Activated CD8-positive, alpha-beta memory T cell treated with anti-CD3 and anti-CD28 coated beads, Interleukin-2, amount 10 ng/mL, durations not matched to agents 7 days and 5 days (primary cell): ENCODE measurements around the gene ANKRD49. TPM values are rescaled to one million over a fixed set of nuclear protein-coding genes. Genes with fewer than 3 reads are reported as not detected.

Experiments
- ATAC-seq: fragments of 150-1000 bp; cut with Tn5 transposase; one replicate; pipeline ENCODE4 v1.10.0; 2021; ENCODE audit warnings: moderate library complexity
- CTCF ChIA-PET: fragments of 350-600 bp; sonication (Branson Sonifier 250); formaldehyde crosslinking; loops from one replicate; lab custom pipeline; 2021; ENCODE audit warnings: antibody characterized with exemption; lab: Charles Lee
- DNase-seq: peaks from one replicate; pipeline ENCODE4 v3.0.0-alpha.2; 2020
- H3K27ac Mint-ChIP-seq: one replicate; pipeline ENCODE4 v1.8.0; 2021; ENCODE audit warnings: mild to moderate bottlenecking, mixed read lengths
- H3K27me3 Mint-ChIP-seq: one replicate; pipeline ENCODE4 v1.8.0; 2021; ENCODE audit warnings: mixed read lengths
- H3K36me3 Mint-ChIP-seq: one replicate; pipeline ENCODE4 v1.8.0; 2021; ENCODE audit warnings: mild to moderate bottlenecking, mixed read lengths
- H3K4me1 Mint-ChIP-seq: one replicate; pipeline ENCODE4 v1.8.0; 2021; ENCODE audit warnings: mixed read lengths
- H3K4me3 Mint-ChIP-seq: one replicate; pipeline ENCODE4 v1.8.0; 2021; ENCODE audit warnings: mild to moderate bottlenecking, moderate library complexity, mixed read lengths
- H3K9me3 Mint-ChIP-seq: one replicate; pipeline ENCODE4 v1.8.0; 2022; ENCODE audit warnings: low read depth, mixed read lengths
- total RNA-seq, 2 experiments: library from RNA; stranded (reverse); gene quantifications; one replicate each; pipeline ENCODE4 v1.2.3, GENCODE V29; 2021

Gene ANKRD49
- 10 to 100 TPM; 23.9 to 31.9 TPM for total RNA-seq

- H3K27me3 Mint-ChIP-seq: no peaks in the 10 kb centered on the region
- H3K9me3 Mint-ChIP-seq: no peaks in the 10 kb centered on the region
- peak within 1 kb of the TSS; percentile 93 for H3K27ac Mint-ChIP-seq
- ATAC-seq (peak; percentile 99), DNase-seq (peak; percentile 98)
- peak within 1 kb of the TSS; percentile 94 for H3K4me3 Mint-ChIP-seq
- peaks cover 33% of the 10 kb centered on the region for H3K4me1 Mint-ChIP-seq
- H3K36me3 Mint-ChIP-seq: peaks cover 32% of the 10 kb centered on the region
- CTCF ChIA-PET: interaction anchor here (1.0 kb wide), 1 partner anchor 12 kb away, joined by 4 read pairs; no protein-coding TSS in a partner anchor
Measured at GRCh38 chr11:94493281-94494125, at the start of gene ANKRD49, which contains the start of gene MRE11. TSS of gene ANKRD49 (plus strand) at chr11:94493984. CDS start at chr11:94496694, 2,710 bp downstream. TSS of gene MRE11 (minus strand) at chr11:94493844. CDS start at chr11:94492801, 1,043 bp downstream.

- H3K27ac Mint-ChIP-seq: no peak overlapping the region
- peaks cover 7% of the 10 kb centered on the region for H3K4me1 Mint-ChIP-seq
- no peaks in the 10 kb centered on the region for H3K27me3 Mint-ChIP-seq
- peaks cover 23% of the 10 kb centered on the region for H3K36me3 Mint-ChIP-seq
- no peak for DNase-seq
- H3K9me3 Mint-ChIP-seq: no peaks in the 10 kb centered on the region
- no peak overlapping the region for H3K4me3 Mint-ChIP-seq
- CTCF ChIA-PET: interaction anchor here (1.4 kb wide), 1 partner anchor 9 kb away, joined by 3 read pairs; no protein-coding TSS in a partner anchor
- no peak for ATAC-seq
Measured at GRCh38 chr11:94445641-94446040, 48.1 kb upstream of the ANKRD49 start.

GRCh38 chr11:94447149-94447548 is 46.6 kb upstream of the ANKRD49 start:
- peaks cover 16% of the 10 kb centered on the region for H3K36me3 Mint-ChIP-seq
- H3K4me1 Mint-ChIP-seq: no peaks in the 10 kb centered on the region
- ATAC-seq: no peak
- H3K27ac Mint-ChIP-seq: no peak overlapping the region
- H3K9me3 Mint-ChIP-seq: no peaks in the 10 kb centered on the region
- no peaks in the 10 kb centered on the region for H3K27me3 Mint-ChIP-seq
- DNase-seq: no peak
- no peak overlapping the region for H3K4me3 Mint-ChIP-seq
- CTCF ChIA-PET: no interaction called here

- DNase-seq: no peak
- Mint-ChIP-seq H3K27me3 (no peaks in the 10 kb centered on the region), H3K27ac (no peak overlapping the region), H3K4me1 (no peaks in the 10 kb centered on the region), H3K36me3 (peaks cover 22% of the 10 kb centered on the region), H3K9me3 (no peaks in the 10 kb centered on the region), H3K4me3 (no peak overlapping the region)
- no peak for ATAC-seq
- CTCF ChIA-PET: no interaction called here
Measured at GRCh38 chr11:94449029-94449428, 44.8 kb upstream of the ANKRD49 start.

- peaks cover 18% of the 10 kb centered on the region for H3K36me3 Mint-ChIP-seq
- H3K9me3 Mint-ChIP-seq: no peaks in the 10 kb centered on the region
- CTCF ChIA-PET: no interaction called here
- H3K27ac Mint-ChIP-seq: no peak overlapping the region
- no peaks in the 10 kb centered on the region for H3K27me3 Mint-ChIP-seq
- H3K4me1 Mint-ChIP-seq: no peaks in the 10 kb centered on the region
- no peak overlapping the region for H3K4me3 Mint-ChIP-seq
- ATAC-seq (no peak), DNase-seq (no peak)
Measured at GRCh38 chr11:94449437-94449836, 44.3 kb upstream of the ANKRD49 start.

GRCh38 chr11:94450048-94450447 is 43.7 kb upstream of the ANKRD49 start:
- no peaks in the 10 kb centered on the region for H3K4me1 Mint-ChIP-seq
- no peak overlapping the region for H3K27ac Mint-ChIP-seq
- CTCF ChIA-PET: no interaction called here
- ATAC-seq: no peak
- H3K4me3 Mint-ChIP-seq: no peak overlapping the region
- H3K27me3 Mint-ChIP-seq: no peaks in the 10 kb centered on the region
- H3K9me3 Mint-ChIP-seq: no peaks in the 10 kb centered on the region
- peaks cover 19% of the 10 kb centered on the region for H3K36me3 Mint-ChIP-seq
- no peak for DNase-seq

- Mint-ChIP-seq H3K36me3 (peaks cover 23% of the 10 kb centered on the region), H3K4me3 (no peak overlapping the region), H3K4me1 (no peaks in the 10 kb centered on the region), H3K27me3 (no peaks in the 10 kb centered on the region), H3K27ac (no peak overlapping the region), H3K9me3 (no peaks in the 10 kb centered on the region)
- ATAC-seq (no peak), DNase-seq (no peak)
- CTCF ChIA-PET: no interaction called here
Measured at GRCh38 chr11:94452988-94453387, 40.8 kb upstream of the ANKRD49 start.

- Mint-ChIP-seq H3K4me3 (no peak overlapping the region), H3K9me3 (no peaks in the 10 kb centered on the region), H3K27ac (no peak overlapping the region), H3K4me1 (peaks cover 2% of the 10 kb centered on the region), H3K27me3 (no peaks in the 10 kb centered on the region), H3K36me3 (peaks cover 26% of the 10 kb centered on the region)
- ATAC-seq: no peak
- DNase-seq: no peak
- CTCF ChIA-PET: interaction anchor here (1.0 to 1.2 kb wide), 2 partner anchors 8 to 613 kb away, joined by 3 read pairs; partner anchors contain the start of gene SRSF8
Measured at GRCh38 chr11:94454301-94454700, 39.5 kb upstream of the ANKRD49 start.

GRCh38 chr11:94455861-94456260 is 37.9 kb upstream of the ANKRD49 start:
- H3K9me3 Mint-ChIP-seq: no peaks in the 10 kb centered on the region
- no peak overlapping the region for H3K4me3 Mint-ChIP-seq
- no peak for DNase-seq
- no peak overlapping the region for H3K27ac Mint-ChIP-seq
- H3K27me3 Mint-ChIP-seq: no peaks in the 10 kb centered on the region
- ATAC-seq: no peak
- H3K4me1 Mint-ChIP-seq: peaks cover 7% of the 10 kb centered on the region
- CTCF ChIA-PET: no interaction called here
- H3K36me3 Mint-ChIP-seq: peaks cover 42% of the 10 kb centered on the region

GRCh38 chr11:94457118-94458029 is 36.4 kb upstream of the ANKRD49 start:
- CTCF ChIA-PET: interaction anchor here (0.6 kb wide), 1 partner anchor 48 kb away, joined by 3 read pairs; no protein-coding TSS in a partner anchor
- H3K27me3 Mint-ChIP-seq: no peaks in the 10 kb centered on the region
- ATAC-seq (no peak), DNase-seq (no peak)
- H3K27ac Mint-ChIP-seq: no peak overlapping the region
- H3K4me1 Mint-ChIP-seq: peaks cover 7% of the 10 kb centered on the region
- H3K36me3 Mint-ChIP-seq: peaks cover 54% of the 10 kb centered on the region
- no peak overlapping the region for H3K4me3 Mint-ChIP-seq
- H3K9me3 Mint-ChIP-seq: no peaks in the 10 kb centered on the region

GRCh38 chr11:94459576-94459975 is 34.2 kb upstream of the ANKRD49 start:
- no peaks in the 10 kb centered on the region for H3K27me3 Mint-ChIP-seq
- peaks cover 2% of the 10 kb centered on the region for H3K9me3 Mint-ChIP-seq
- CTCF ChIA-PET: no interaction called here
- H3K4me1 Mint-ChIP-seq: peaks cover 7% of the 10 kb centered on the region
- no peak overlapping the region for H3K4me3 Mint-ChIP-seq
- H3K27ac Mint-ChIP-seq: no peak overlapping the region
- no peak for DNase-seq
- H3K36me3 Mint-ChIP-seq: peaks cover 61% of the 10 kb centered on the region
- ATAC-seq: no peak

- Mint-ChIP-seq H3K4me3 (no peak overlapping the region), H3K9me3 (no peaks in the 10 kb centered on the region), H3K27ac (no peak overlapping the region), H3K27me3 (no peaks in the 10 kb centered on the region), H3K4me1 (peaks cover 25% of the 10 kb centered on the region), H3K36me3 (peaks cover 49% of the 10 kb centered on the region)
- ATAC-seq (peak; percentile 58), DNase-seq (no peak)
- CTCF ChIA-PET: interaction anchor here (1.3 kb wide), 1 partner anchor 36 kb away, joined by 3 read pairs; no protein-coding TSS in a partner anchor
Measured at GRCh38 chr11:94469416-94469815, 24.4 kb upstream of the ANKRD49 start.
